Activated T-helper 17 cell treated with anti-CD3 and anti-CD28 coated beads, Interleukin-2, amount 50 U/mL, for 72 hours (primary cell): Measurements from ENCODE around the gene ZMYND12. TPM values are rescaled to one million over a fixed set of nuclear protein-coding genes. Genes with fewer than 3 reads are reported as not detected.
"Not testable (repeated sequence)": the region's sequence is repeated elsewhere in the genome, so short reads cannot be mapped to it uniquely, and the experiment has no call there.

Experiments used
- ATAC-seq: fragments of 150-1000 bp; cut with Tn5 transposase; replicated peaks from 2 replicates; pipeline ENCODE4 v1.10.0; 2021; ENCODE audit warnings: mild to moderate bottlenecking, moderate library complexity
- H3K27ac Mint-ChIP-seq: one replicate; pipeline ENCODE4 v1.8.0; 2022; ENCODE audit warnings: mixed read lengths
- H3K27me3 Mint-ChIP-seq: one replicate; pipeline ENCODE4 v1.8.0; 2022; ENCODE audit warnings: mixed read lengths
- H3K36me3 Mint-ChIP-seq: one replicate; pipeline ENCODE4 v1.8.0; 2022; ENCODE audit warnings: low read depth, mild to moderate bottlenecking, mixed read lengths
- H3K4me1 Mint-ChIP-seq: one replicate; pipeline ENCODE4 v1.8.0; 2022; ENCODE audit warnings: mixed read lengths
- H3K4me3 Mint-ChIP-seq: one replicate; pipeline ENCODE4 v1.8.0; 2022; ENCODE audit warnings: mild to moderate bottlenecking, mixed read lengths
- H3K9me3 Mint-ChIP-seq: one replicate; pipeline ENCODE4 v1.8.0; 2022; ENCODE audit warnings: mixed read lengths
- total RNA-seq, 2 donors: library from RNA; stranded (reverse); gene quantifications; one replicate each; pipeline ENCODE4 v1.2.3, GENCODE V29; 2022

Gene ZMYND12, protein sequence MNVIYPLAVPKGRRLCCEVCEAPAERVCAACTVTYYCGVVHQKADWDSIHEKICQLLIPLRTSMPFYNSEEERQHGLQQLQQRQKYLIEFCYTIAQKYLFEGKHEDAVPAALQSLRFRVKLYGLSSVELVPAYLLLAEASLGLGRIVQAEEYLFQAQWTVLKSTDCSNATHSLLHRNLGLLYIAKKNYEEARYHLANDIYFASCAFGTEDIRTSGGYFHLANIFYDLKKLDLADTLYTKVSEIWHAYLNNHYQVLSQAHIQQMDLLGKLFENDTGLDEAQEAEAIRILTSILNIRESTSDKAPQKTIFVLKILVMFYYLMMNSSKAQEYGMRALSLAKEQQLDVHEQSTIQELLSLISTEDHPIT
- total RNA-seq = under 1 TPM; 0.50 to 0.90 TPM

- H3K27me3 Mint-ChIP-seq = no peaks in the 10 kb centered on the region
- H3K36me3 Mint-ChIP-seq = peaks cover 54% of the 10 kb centered on the region
- no peaks in the 10 kb centered on the region for H3K9me3 Mint-ChIP-seq
- peak; percentile 91 for ATAC-seq
- H3K4me3 Mint-ChIP-seq = peak within 1 kb of the TSS; percentile 88
- H3K27ac Mint-ChIP-seq = peak within 1 kb of the TSS; percentile 95
- peaks cover 14% of the 10 kb centered on the region for H3K4me1 Mint-ChIP-seq
Measured at GRCh38 chr1:42456010-42456753, at the start of gene ZMYND12, which contains the start of gene PPCS. TSS of gene ZMYND12 (minus strand) at chr1:42456022. CDS start at chr1:42455997, 25 bp downstream. TSS of gene PPCS (plus strand) at chr1:42456543. CDS start at chr1:42456566, 23 bp downstream.

DNA sequence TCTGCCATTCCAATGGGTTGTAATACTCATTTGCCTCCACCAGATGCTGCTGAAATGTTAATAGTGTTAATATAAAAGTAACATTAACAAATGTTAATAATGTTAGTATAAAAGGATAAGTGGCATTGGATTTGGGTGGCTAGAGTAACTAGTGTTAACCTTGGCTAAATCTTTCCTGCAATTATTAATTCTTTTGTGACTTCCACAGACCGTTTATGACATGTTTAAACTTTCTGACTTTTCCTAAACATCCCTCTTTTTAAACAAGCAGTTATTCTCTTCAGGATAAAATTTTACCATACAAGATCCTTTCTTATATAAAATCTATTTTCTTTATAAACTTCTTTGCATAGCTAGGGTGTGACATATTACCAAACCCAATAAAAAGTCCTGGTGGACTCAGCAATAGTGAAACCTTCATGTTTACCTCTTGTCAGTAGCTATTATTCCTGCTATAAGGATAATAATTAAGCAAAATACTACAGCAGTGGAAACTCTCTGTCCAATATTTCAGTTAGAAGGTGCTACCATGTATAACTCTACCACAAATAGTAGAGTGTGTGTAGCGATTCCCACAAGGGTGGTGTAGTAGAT, 48.8 kb upstream of the ZMYND12 start:
- H3K4me3 Mint-ChIP-seq = no peak overlapping the region
- H3K36me3 Mint-ChIP-seq = peaks cover 26% of the 10 kb centered on the region
- ATAC-seq = no peak
- H3K27me3 Mint-ChIP-seq = no peaks in the 10 kb centered on the region
- H3K9me3 Mint-ChIP-seq = peaks cover 8% of the 10 kb centered on the region
- H3K27ac Mint-ChIP-seq = no peak overlapping the region
- no peaks in the 10 kb centered on the region for H3K4me1 Mint-ChIP-seq

DNA sequence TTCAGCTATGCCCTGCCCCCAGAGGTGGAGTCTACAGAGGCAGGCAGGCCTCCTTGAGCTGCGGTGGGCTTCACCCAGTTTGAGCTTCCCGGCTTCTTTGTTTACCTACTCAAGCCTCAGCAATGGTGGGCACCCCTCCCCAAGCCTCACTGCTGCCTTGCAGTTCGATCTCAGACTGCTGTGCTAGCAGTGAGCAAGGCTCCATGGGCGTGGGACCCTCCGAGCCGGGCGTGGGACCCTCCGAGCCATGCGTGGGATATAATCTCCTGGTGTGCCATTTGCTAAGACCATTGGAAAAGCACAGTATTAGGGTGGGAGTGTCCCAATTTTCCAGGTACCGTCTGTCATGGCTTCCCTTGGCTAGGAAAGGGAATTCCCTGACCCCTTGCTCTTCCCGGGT, 46.2 kb upstream of the ZMYND12 start:
- not testable (repeated sequence) for H3K27me3 Mint-ChIP-seq, H3K4me3 Mint-ChIP-seq, ATAC-seq, H3K27ac Mint-ChIP-seq, H3K9me3 Mint-ChIP-seq, H3K4me1 Mint-ChIP-seq
- peaks cover 26% of the 10 kb centered on the region for H3K36me3 Mint-ChIP-seq

GRCh38 chr1:42490237-42490636, 34.4 kb upstream of the ZMYND12 start:
- H3K9me3 Mint-ChIP-seq = no peaks in the 10 kb centered on the region
- no peaks in the 10 kb centered on the region for H3K4me1 Mint-ChIP-seq
- no peak overlapping the region for H3K27ac Mint-ChIP-seq
- no peak overlapping the region for H3K4me3 Mint-ChIP-seq
- H3K36me3 Mint-ChIP-seq = peaks cover 2% of the 10 kb centered on the region
- H3K27me3 Mint-ChIP-seq = no peaks in the 10 kb centered on the region
- no peak for ATAC-seq

DNA sequence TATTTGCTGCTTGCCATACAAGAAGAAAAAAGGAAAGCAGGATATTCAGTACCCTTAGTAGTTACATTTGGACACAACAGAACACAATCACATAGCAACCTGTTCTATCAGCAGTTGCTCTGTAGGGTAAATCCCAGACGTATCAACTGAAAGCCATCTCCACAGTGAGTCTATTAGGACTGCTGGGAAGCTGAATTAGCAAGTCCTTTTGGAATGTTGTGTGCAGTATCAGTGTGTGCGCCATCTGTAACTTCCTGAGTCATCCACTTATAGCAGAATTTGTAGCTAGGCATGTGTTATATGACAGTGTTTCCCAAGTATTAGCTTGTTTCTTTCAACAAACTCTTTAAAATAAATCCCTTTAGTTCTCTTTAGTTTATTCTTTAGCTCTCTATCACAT, 28.6 kb upstream of the ZMYND12 start:
- no peak for ATAC-seq
- Mint-ChIP-seq H3K9me3 (no peaks in the 10 kb centered on the region), H3K27ac (no peak overlapping the region), H3K36me3 (peaks cover 20% of the 10 kb centered on the region), H3K4me1 (no peaks in the 10 kb centered on the region), H3K4me3 (no peak overlapping the region), H3K27me3 (no peaks in the 10 kb centered on the region)

- peaks cover 20% of the 10 kb centered on the region for H3K36me3 Mint-ChIP-seq
- no peak for ATAC-seq
- no peaks in the 10 kb centered on the region for H3K9me3 Mint-ChIP-seq
- H3K4me3 Mint-ChIP-seq = no peak overlapping the region
- no peaks in the 10 kb centered on the region for H3K4me1 Mint-ChIP-seq
- H3K27me3 Mint-ChIP-seq = no peaks in the 10 kb centered on the region
- H3K27ac Mint-ChIP-seq = no peak overlapping the region
Measured at GRCh38 chr1:42482635-42483153, 26.9 kb upstream of the ZMYND12 start.

DNA sequence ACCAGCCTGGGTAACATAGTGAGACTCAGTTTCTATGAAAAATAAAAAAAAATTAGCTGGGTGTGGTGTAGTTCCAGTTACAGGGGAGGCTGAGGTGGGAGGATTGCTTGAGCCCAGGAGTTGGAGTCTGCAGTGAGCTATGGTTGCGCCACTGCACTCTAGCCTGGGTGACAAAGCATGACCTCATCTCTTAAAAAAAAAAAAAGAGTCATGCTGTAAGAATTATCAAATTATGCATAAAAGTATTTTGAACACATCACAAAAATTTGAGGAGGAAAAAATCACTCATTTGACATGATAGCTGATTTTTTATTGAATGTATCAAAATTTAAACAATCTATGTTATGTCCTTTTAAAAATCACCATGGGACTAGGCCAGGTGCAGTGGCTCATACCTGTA, 25.1 kb upstream of the ZMYND12 start:
- Mint-ChIP-seq H3K36me3 (peaks cover 20% of the 10 kb centered on the region), H3K9me3 (no peaks in the 10 kb centered on the region), H3K27me3 (no peaks in the 10 kb centered on the region), H3K4me1 (no peaks in the 10 kb centered on the region), H3K4me3 (no peak overlapping the region), H3K27ac (no peak overlapping the region)
- no peak for ATAC-seq

GRCh38 chr1:42479621-42480020, 23.8 kb upstream of the ZMYND12 start:
- Mint-ChIP-seq H3K27ac (no peak overlapping the region), H3K9me3 (no peaks in the 10 kb centered on the region), H3K4me1 (no peaks in the 10 kb centered on the region), H3K36me3 (peaks cover 14% of the 10 kb centered on the region), H3K27me3 (no peaks in the 10 kb centered on the region), H3K4me3 (no peak overlapping the region)
- ATAC-seq = peak; percentile 29

GRCh38 chr1:42477775-42478174, 22.0 kb upstream of the ZMYND12 start:
- Mint-ChIP-seq H3K36me3 (peaks cover 6% of the 10 kb centered on the region), H3K9me3 (no peaks in the 10 kb centered on the region), H3K4me1 (no peaks in the 10 kb centered on the region), H3K27ac (no peak overlapping the region), H3K4me3 (no peak overlapping the region), H3K27me3 (no peaks in the 10 kb centered on the region)
- no peak for ATAC-seq

GRCh38 chr1:42477354-42477753, 21.5 kb upstream of the ZMYND12 start:
- not testable (repeated sequence) for H3K4me3 Mint-ChIP-seq, ATAC-seq, H3K4me1 Mint-ChIP-seq, H3K27me3 Mint-ChIP-seq, H3K9me3 Mint-ChIP-seq, H3K36me3 Mint-ChIP-seq, H3K27ac Mint-ChIP-seq

DNA sequence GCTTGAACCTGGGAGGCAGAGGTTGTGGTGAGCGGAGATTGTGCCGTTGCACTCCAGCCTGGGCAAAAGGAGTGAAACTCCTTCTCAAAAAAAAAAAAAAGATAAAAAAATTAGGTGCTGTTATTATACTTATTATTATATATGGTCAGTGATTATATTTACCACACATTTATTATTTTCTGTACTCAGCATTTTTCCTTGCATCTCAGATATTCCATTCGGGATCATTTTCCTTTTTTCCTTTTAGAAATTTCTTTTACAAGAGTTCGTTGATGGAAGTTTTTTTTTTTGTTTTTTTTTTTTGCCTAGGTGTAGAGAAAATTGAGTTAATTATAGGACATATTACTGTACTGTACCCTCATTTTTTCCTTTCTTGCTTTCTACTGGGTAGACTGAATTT, 20.8 kb upstream of the ZMYND12 start:
- Mint-ChIP-seq H3K9me3 (no peaks in the 10 kb centered on the region), H3K4me3 (no peak overlapping the region), H3K27ac (no peak overlapping the region), H3K27me3 (no peaks in the 10 kb centered on the region), H3K4me1 (no peaks in the 10 kb centered on the region), H3K36me3 (no peaks in the 10 kb centered on the region)
- no peak for ATAC-seq

DNA sequence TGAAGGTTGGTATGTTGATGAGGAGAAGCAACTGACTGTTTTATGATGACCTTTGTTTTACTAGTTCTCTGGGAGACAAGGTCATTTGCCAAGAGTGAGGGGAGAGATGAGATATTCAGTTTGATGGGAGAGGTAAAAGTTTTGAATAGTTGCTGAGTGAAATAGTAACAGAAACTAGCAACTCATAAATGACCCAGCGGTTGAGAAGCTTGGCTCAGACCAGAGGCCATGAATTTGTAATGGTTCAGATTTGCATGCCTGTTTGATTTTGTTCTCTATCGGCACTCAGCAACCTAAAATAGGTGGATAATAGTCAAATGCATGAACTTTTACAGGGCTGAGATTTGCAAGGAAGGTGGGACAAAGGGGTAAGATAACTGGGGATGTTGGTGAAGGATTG, 13.9 kb upstream of the ZMYND12 start:
- Mint-ChIP-seq H3K4me3 (no peak overlapping the region), H3K36me3 (no peaks in the 10 kb centered on the region), H3K4me1 (no peaks in the 10 kb centered on the region), H3K27me3 (no peaks in the 10 kb centered on the region), H3K9me3 (no peaks in the 10 kb centered on the region), H3K27ac (no peak overlapping the region)
- peak; percentile 24 for ATAC-seq

DNA sequence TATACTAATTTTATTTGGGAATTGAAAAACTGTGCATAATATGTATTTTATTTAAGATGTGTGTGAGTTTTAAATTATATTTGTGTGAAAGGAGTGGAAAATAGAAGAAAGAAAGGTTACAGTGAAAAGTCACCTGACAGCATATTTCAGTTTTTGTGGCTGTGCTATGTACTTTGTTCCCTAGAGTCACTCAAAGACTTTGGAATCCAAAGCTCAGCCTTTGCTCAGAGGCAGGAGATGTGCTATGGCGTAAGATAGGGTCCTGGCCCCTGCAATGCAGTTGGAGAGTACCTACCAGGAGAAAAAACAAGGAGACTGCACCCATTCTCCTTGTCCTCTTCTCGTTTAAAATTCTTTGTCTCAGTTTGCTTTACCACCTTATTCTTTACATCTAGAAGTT, 10.2 kb upstream of the ZMYND12 start:
- peaks cover 6% of the 10 kb centered on the region for H3K4me1 Mint-ChIP-seq
- H3K9me3 Mint-ChIP-seq = no peaks in the 10 kb centered on the region
- no peak for ATAC-seq
- H3K27ac Mint-ChIP-seq = no peak overlapping the region
- H3K4me3 Mint-ChIP-seq = no peak overlapping the region
- peaks cover 9% of the 10 kb centered on the region for H3K36me3 Mint-ChIP-seq
- no peaks in the 10 kb centered on the region for H3K27me3 Mint-ChIP-seq

DNA sequence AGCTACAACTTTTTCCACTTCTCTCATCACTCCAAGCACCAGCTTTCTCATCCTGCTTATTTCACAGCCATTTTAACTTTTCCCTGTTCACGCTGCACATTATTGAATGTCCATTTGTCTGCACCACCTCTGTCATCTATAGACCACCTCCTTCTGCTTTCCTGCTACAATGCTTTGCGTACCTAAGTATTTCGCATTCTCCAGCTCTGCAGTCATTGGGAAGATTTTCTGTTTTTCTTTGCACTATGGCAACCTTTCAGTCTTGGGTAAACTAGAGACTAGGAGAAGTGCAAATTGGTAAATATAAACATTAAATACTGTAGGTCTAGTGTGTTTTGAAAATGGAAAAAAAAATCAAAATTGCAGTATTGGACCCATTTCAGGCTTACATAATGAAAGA, 8.1 kb upstream of the ZMYND12 start:
- Mint-ChIP-seq H3K9me3 (no peaks in the 10 kb centered on the region), H3K27me3 (no peaks in the 10 kb centered on the region), H3K4me3 (peak overlapping the region; percentile 82), H3K4me1 (peaks cover 6% of the 10 kb centered on the region), H3K27ac (peak overlapping the region; percentile 90), H3K36me3 (peaks cover 30% of the 10 kb centered on the region)
- ATAC-seq = no peak
